Measurements from ENCODE around the gene FAAP24.

- no peak for TF ChIP-seq CTCF (IDR thresholded peaks at IDR 0.05)
- TF ChIP-seq POLR2A (IDR thresholded peaks at IDR 0.05), result no peak
Measured at GRCh38 chr19:32936065-32936464, 36.0 kb upstream of the FAAP24 start.
